Epithelial cell of esophagus (primary cell): Measurements from ENCODE around the gene UBE2D4.
"Not testable (repeated sequence)": the region's sequence is repeated elsewhere in the genome, so short reads cannot be mapped to it uniquely, and the experiment has no call there.

Experiments used
- DNase-seq: peaks from one replicate; pipeline ENCODE4 v3.0.0; 2010; ENCODE audit warnings: low read depth
- H3K4me3 ChIP-seq: 2 replicates; pipeline ENCODE4 v1.5.1; 2011; ENCODE audit warnings: mild to moderate bottlenecking, low read length, control low read depth
- TF ChIP-seq, protein P1 (sequence below): IDR thresholded peaks from 2 replicates; pipeline ENCODE4 v1.5.1; 2011; ENCODE audit warnings: low read depth, mild to moderate bottlenecking, low read length, control low read depth, inconsistent platforms; ENCODE audit not compliant: insufficient read depth; ENCODE audit errors: missing control alignments

UBE2D4 gene

DNA sequence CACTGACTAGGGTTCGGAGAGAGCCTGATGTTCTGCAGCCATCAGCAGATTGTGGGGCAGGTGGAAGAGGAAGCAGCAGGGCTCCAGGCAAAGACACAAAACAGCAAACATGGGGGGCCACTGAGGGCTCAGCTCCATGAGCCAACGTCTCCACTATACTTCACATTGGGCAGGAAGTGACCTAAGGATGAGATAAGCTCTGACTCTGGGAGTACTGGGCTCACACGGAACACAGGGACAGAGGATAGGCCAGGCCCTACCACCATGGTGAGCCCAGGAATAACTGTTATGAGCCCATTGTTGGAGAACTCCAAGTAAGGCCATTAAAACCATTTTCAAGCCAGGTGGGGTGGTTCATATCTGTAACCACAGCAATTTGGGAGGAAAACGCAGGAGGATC lies 42.0 kb upstream of the UBE2D4 start:
- H3K4me3 ChIP-seq: no peak overlapping the region
- TF ChIP-seq, protein P1, sequence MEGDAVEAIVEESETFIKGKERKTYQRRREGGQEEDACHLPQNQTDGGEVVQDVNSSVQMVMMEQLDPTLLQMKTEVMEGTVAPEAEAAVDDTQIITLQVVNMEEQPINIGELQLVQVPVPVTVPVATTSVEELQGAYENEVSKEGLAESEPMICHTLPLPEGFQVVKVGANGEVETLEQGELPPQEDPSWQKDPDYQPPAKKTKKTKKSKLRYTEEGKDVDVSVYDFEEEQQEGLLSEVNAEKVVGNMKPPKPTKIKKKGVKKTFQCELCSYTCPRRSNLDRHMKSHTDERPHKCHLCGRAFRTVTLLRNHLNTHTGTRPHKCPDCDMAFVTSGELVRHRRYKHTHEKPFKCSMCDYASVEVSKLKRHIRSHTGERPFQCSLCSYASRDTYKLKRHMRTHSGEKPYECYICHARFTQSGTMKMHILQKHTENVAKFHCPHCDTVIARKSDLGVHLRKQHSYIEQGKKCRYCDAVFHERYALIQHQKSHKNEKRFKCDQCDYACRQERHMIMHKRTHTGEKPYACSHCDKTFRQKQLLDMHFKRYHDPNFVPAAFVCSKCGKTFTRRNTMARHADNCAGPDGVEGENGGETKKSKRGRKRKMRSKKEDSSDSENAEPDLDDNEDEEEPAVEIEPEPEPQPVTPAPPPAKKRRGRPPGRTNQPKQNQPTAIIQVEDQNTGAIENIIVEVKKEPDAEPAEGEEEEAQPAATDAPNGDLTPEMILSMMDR: no peak
- DNase-seq: no peak

DNA sequence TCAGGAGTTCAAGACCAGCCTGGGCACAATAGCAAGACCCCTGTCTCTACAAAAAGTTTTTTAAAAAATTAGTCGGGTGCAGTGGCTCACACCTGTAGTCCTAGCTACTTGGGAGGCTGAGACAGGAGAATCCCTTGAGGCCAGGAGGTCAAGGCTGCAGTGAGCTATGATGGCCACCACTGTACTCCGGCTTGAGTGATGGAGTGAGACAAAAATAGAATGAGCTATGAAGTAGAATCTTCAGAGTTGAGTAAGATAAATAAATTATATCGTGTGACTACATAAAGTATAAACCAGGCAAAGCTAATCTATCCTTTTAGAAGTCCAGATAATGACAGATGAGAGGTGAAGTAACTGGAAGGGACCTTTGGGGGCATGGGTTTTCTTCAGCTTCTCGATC lies 41.6 kb upstream of the UBE2D4 start:
- H3K4me3 ChIP-seq: no peak overlapping the region
- DNase-seq: no peak
- TF ChIP-seq, protein P1: no peak

DNA sequence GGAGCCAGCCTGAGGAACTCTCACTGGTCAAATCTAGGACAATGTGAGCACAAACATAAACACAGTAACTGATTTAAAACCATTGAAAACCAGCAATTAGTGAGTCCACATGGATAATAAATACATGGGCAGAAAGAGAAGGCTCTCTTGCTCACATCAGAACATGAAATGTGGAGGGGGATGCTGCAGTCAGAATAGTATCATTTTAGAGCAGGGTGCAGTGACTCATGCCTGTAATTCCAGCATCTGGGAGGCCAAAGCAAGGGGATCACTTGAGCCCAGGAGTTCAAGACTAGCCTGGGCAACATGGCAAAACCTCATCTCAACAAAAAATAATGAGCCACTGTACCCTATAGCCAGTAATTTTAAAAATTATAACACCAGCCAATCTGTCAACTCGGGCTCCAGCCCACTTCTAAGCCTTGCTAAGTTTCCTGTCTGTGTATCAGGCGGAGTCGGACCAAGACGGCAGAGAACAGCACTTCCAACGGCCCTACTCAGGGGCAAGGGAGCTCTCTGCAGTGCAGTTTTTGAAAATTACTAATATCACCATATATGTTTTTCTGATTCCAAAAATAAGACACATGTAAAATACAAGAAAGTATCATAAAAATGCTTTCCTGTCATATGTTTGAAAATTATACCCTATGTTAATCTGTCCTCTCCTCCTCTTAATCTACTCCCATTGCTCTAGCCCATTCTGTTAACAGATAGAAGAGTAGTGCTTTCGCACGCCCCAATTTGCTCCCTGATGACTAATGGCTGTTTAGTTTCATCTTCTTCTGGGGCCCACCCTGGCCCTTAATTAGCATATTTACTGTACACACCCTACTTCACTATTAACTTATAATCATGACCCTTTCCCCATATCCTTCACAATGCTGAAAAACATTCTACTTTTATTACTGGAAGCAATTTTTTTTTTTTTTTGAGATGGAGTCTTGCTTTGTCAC lies 37.0 kb upstream of the UBE2D4 start:
- peak; percentile 42 for DNase-seq
- H3K4me3 ChIP-seq: no peak overlapping the region
- TF ChIP-seq, protein P1: no peak

DNA sequence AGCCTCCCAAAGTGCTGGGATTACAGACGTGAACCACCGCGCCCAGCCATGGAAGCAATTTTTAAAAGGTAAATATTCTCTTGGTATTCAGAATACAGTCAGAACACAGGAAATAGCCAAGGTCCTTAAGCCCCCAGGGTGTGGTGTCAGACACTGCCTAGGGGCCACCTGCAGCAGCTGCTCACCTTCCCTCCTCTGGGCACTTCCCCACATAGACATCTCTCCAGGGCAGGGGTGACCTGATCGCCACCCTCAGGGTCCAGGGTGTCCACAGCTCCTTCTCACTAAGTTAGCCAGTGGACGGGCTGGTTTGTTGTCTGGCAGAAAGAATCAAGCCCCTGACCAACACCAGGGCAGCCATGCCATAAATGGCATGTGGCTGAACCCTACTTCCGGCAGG lies 35.8 kb upstream of the UBE2D4 start:
- DNase-seq: no peak
- no peak overlapping the region for H3K4me3 ChIP-seq
- TF ChIP-seq, protein P1: no peak

DNA sequence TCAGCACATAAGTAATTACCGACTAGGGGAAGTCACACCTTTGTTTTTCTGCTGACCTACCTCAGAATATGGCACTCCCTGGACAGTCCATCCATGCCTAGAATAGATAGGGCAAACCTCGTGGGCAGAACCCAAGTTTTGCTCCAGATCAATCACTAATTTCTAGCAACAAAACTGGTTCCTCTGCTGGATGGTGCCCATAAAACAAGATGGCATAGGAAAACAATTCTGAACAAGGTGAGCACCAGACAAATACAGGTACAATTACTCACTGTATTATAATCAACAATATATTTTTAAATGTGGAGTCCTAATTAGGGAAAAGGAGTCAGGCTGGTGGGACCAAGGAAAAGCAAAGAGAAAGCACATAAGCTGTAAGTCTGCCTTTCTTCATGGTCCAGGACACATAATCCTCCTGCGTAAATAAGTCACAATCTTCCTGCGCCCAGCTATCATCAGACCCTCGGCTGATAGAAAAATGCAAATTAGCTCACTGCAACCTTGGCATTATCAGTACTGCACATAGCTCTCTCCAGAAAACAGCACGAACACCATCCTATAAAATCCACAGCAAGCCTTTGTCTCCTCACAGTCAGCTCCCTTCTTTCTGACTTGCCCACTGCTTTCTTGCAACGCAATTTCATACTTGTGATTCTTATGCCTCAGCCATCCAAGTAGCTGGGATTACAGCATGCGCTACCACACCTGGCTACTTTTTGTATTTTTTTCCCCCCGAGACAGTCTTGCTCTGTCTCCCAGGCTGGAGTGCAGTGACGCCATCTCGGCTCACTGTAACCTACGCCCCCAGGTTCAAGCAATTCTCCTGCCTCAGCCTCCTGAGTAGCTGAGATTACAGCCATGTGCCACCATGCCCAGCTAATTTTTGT lies 34.9 kb upstream of the UBE2D4 start:
- TF ChIP-seq, protein P1: no peak
- no peak for DNase-seq

GRCh38 chr7:43895847-43896415 lies 30.3 kb upstream of the UBE2D4 start:
- TF ChIP-seq, protein P1: no peak
- H3K4me3 ChIP-seq: no peak overlapping the region
- DNase-seq: no peak

More for the DNA sequence above, 34.9 kb upstream of the UBE2D4 start:
- no peak overlapping the region for H3K4me3 ChIP-seq

DNA sequence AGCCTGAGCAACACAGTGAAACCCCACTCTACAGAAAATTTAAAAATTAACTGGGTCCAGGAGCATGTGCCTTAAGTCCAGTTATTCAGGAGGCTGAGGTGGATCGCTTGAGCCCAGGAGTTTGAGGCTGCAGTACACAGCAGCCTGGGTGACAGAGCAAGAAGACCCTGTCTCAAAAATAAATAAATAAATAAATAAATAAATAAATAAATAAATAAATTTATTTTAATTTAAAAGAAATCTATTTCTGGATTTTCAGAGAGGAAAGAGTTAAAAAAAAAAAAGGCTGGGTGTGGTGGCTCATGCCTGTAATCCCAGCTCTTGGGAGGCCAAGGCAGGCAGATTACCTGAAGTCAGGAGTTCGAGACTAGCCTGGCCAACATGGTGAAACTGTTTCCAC lies 27.7 kb upstream of the UBE2D4 start:
- H3K4me3 ChIP-seq, DNase-seq: not testable (repeated sequence)
